SK-N-SH treated with all-trans-retinoic acid at 6 μM for 48 hours (cell line): Measurements from ENCODE around the gene PLCB1.

Experiments used
- ATAC-seq: fragments of 200-7000 bp; cut with Tn5 transposase; 3 replicates; pipeline ENCODE4 v1.9.1; 2020; ENCODE audit warnings: mild to moderate bottlenecking, moderate library complexity
- ARNTL ChIP-seq: fragments of 450-650 bp; formaldehyde crosslinking; IDR thresholded peaks from 2 replicates; pipeline ENCODE4 v1.5.0; 2020; ENCODE audit warnings: low read depth, mild to moderate bottlenecking, moderate library complexity, borderline replicate concordance
- BACH2 ChIP-seq: fragments of 250-450 bp; sonication (Bioruptor Pico); IDR thresholded peaks from 2 replicates; pipeline ENCODE4 v1.9.0; 2021; ENCODE audit warnings: mild to moderate bottlenecking, borderline replicate concordance
- CSDC2 ChIP-seq: fragments of 250-450 bp; sonication (Bioruptor Pico); IDR thresholded peaks from 2 replicates; pipeline ENCODE4 v1.5.0; 2020; ENCODE audit warnings: mild to moderate bottlenecking, moderate library complexity
- ESRRG ChIP-seq: fragments of 250-450 bp; sonication (Bioruptor Pico); IDR thresholded peaks from 2 replicates; pipeline ENCODE4 v1.6.1; 2021; ENCODE audit warnings: mild to moderate bottlenecking
- GLIS3 ChIP-seq: fragments of 250-450 bp; sonication (Bioruptor Pico); IDR thresholded peaks from 2 replicates; pipeline ENCODE4 v1.5.0; 2020; ENCODE audit warnings: mild to moderate bottlenecking, moderate library complexity
- ISL1 ChIP-seq: fragments of 250-450 bp; sonication (Bioruptor Pico); IDR thresholded peaks from 2 replicates; pipeline ENCODE4 v2.1.2; 2022; ENCODE audit warnings: mild to moderate bottlenecking, moderate library complexity
- OSR1 ChIP-seq: fragments of 250-450 bp; sonication (Bioruptor Pico); IDR thresholded peaks from 2 replicates; pipeline ENCODE4 v1.8.0; 2022; ENCODE audit warnings: moderate library complexity, mild to moderate bottlenecking, inconsistent platforms
- PPARA ChIP-seq: fragments of 250-450 bp; sonication (Bioruptor Pico); IDR thresholded peaks from 2 replicates; pipeline ENCODE4 v1.5.0; 2020; ENCODE audit warnings: mild to moderate bottlenecking, borderline replicate concordance
- RARB ChIP-seq: fragments of 250-450 bp; sonication (Bioruptor Pico); IDR thresholded peaks from 2 replicates; pipeline ENCODE4 v1.8.0; 2021; ENCODE audit warnings: mild to moderate bottlenecking, moderate library complexity
- SNAI2 ChIP-seq: fragments of 250-450 bp; sonication (Bioruptor Pico); IDR thresholded peaks from 2 replicates; pipeline ENCODE4 v1.5.0; 2020; ENCODE audit warnings: mild to moderate bottlenecking, moderate library complexity
- TCF4 ChIP-seq: fragments of 250-450 bp; sonication (Bioruptor Pico); IDR thresholded peaks from 2 replicates; pipeline ENCODE4 v1.8.0; 2021; ENCODE audit warnings: mild to moderate bottlenecking, moderate library complexity, borderline replicate concordance
- TOX ChIP-seq: fragments of 250-450 bp; sonication (Bioruptor Pico); IDR thresholded peaks from 2 replicates; pipeline ENCODE4 v1.8.0; 2021; ENCODE audit warnings: mild to moderate bottlenecking, moderate library complexity, borderline replicate concordance
- ZC3H10 ChIP-seq: fragments of 250-450 bp; sonication (Bioruptor Pico); IDR thresholded peaks from 2 replicates; pipeline ENCODE4 v1.5.1; 2021; ENCODE audit warnings: mild to moderate bottlenecking, moderate library complexity
- ZFP3 ChIP-seq: fragments of 250-450 bp; sonication (Bioruptor Pico); IDR thresholded peaks from 2 replicates; pipeline ENCODE4 v1.5.0; 2020; ENCODE audit warnings: mild to moderate bottlenecking, moderate library complexity
- ZFP30 ChIP-seq: fragments of 450-650 bp; formaldehyde crosslinking; IDR thresholded peaks from 2 replicates; pipeline ENCODE4 v1.5.0; 2022; ENCODE audit warnings: mild to moderate bottlenecking, moderate library complexity
- ZNF565 ChIP-seq: fragments of 450-650 bp; formaldehyde crosslinking; conservative IDR thresholded peaks from 2 replicates; pipeline ENCODE4 v1.5.0; 2020; ENCODE audit warnings: low read depth, mild to moderate bottlenecking, moderate library complexity
- ZNF70 ChIP-seq: fragments of 450-650 bp; formaldehyde crosslinking; IDR thresholded peaks from 2 replicates; pipeline ENCODE4 v1.5.0; 2020; ENCODE audit warnings: mild to moderate bottlenecking, moderate library complexity
- TF ChIP-seq, protein P1 (sequence below): fragments of 250-450 bp; sonication (Bioruptor Pico); IDR thresholded peaks from 2 replicates; pipeline ENCODE4 v1.8.0; 2021; ENCODE audit warnings: low read depth, mild to moderate bottlenecking, moderate library complexity, borderline replicate concordance
- TF ChIP-seq, protein P2 (sequence below): fragments of 250-450 bp; sonication (Bioruptor Pico); IDR thresholded peaks from 2 replicates; pipeline ENCODE4 v1.5.1; 2021; ENCODE audit warnings: mild to moderate bottlenecking, moderate library complexity
- TF ChIP-seq, protein P3 (sequence below): fragments of 250-450 bp; sonication (Bioruptor Pico); IDR thresholded peaks from 2 replicates; pipeline ENCODE4 v1.8.0; 2020; ENCODE audit warnings: mild to moderate bottlenecking, moderate library complexity, borderline replicate concordance
- TF ChIP-seq, protein P4 (sequence below): fragments of 250-450 bp; sonication (Bioruptor Pico); IDR thresholded peaks from 2 replicates; pipeline ENCODE4 v1.5.0; 2020; ENCODE audit warnings: mild to moderate bottlenecking, moderate library complexity

The PLCB1 gene

GRCh38 chr20:8265588-8265987 is 133.5 kb downstream of the PLCB1 start:
- no peak for ATAC-seq
- TF ChIP-seq CSDC2 (no peak), TCF4 (CRISPR knock-in tag) (no peak), ESRRG (CRISPR knock-in tag) (no peak), ZFP3 (CRISPR knock-in tag) (no peak), GLIS3 (CRISPR knock-in tag) (no peak), ISL1 (CRISPR knock-in tag) (no peak)
- TF ChIP-seq, protein P1, sequence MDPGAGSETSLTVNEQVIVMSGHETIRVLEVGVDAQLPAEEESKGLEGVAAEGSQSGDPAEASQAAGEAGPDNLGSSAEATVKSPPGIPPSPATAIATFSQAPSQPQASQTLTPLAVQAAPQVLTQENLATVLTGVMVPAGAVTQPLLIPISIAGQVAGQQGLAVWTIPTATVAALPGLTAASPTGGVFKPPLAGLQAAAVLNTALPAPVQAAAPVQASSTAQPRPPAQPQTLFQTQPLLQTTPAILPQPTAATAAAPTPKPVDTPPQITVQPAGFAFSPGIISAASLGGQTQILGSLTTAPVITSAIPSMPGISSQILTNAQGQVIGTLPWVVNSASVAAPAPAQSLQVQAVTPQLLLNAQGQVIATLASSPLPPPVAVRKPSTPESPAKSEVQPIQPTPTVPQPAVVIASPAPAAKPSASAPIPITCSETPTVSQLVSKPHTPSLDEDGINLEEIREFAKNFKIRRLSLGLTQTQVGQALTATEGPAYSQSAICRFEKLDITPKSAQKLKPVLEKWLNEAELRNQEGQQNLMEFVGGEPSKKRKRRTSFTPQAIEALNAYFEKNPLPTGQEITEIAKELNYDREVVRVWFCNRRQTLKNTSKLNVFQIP = no peak
- TF ChIP-seq, protein P2, sequence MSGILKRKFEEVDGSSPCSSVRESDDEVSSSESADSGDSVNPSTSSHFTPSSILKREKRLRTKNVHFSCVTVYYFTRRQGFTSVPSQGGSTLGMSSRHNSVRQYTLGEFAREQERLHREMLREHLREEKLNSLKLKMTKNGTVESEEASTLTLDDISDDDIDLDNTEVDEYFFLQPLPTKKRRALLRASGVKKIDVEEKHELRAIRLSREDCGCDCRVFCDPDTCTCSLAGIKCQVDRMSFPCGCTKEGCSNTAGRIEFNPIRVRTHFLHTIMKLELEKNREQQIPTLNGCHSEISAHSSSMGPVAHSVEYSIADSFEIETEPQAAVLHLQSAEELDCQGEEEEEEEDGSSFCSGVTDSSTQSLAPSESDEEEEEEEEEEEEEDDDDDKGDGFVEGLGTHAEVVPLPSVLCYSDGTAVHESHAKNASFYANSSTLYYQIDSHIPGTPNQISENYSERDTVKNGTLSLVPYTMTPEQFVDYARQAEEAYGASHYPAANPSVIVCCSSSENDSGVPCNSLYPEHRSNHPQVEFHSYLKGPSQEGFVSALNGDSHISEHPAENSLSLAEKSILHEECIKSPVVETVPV (CRISPR knock-in tag) = no peak

DNA sequence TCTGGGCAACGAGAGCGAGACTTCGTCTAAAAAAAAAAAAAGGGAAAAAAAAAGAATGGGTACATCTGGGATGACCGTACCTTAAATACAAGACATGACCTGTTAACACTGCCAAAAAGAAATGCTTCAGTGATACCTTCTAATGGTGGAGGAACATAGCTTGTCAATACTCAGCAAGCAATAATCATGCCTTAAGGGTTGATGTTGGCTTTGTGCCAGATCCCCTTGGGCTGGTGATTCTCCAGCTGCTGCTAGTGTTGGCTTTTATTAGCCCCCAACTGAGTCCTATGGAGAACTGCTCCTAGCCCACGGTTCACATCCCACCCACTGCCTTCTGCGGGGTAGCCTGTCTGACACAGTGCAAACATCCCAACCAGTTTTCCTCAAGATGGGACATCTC is 134.9 kb downstream of the PLCB1 start:
- TF ChIP-seq ARNTL (CRISPR knock-in tag) = no peak
- TF ChIP-seq, protein P2 (CRISPR knock-in tag) = no peak
- TF ChIP-seq CSDC2 = no peak
- no peak for TF ChIP-seq TOX (CRISPR knock-in tag)
- no peak for TF ChIP-seq PPARA (CRISPR knock-in tag)
- TF ChIP-seq, all 23 proteins: peak for 0
- no peak for ATAC-seq

DNA sequence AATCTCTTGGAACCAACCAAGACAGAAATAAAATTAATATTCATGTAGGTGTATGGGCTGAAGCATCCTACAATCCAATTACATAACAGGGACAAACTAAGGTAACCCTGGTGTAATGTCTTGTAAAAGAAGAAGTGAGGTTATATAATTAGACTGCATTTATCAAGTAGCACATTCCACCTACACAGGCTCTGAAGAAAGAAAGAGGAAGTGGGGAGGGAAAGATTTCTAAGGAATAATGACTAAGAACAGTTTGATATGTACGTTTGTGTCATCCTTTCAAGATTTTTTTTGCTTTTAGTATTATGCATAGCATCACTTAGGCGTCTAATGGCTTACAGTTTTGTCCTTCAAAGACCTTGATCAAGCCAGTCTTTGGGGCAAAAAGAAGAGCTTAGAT is 139.7 kb downstream of the PLCB1 start:
- no peak for ATAC-seq
- no peak for TF ChIP-seq ZNF70 (CRISPR knock-in tag)
- TF ChIP-seq ZFP3 (CRISPR knock-in tag) = no peak
- no peak for TF ChIP-seq ZNF565
- TF ChIP-seq, protein P2 (CRISPR knock-in tag) = no peak
- TF ChIP-seq ZC3H10 (CRISPR knock-in tag) = no peak
- no peak for TF ChIP-seq ESRRG (CRISPR knock-in tag)
- TF ChIP-seq RARB = no peak
- TF ChIP-seq, protein P1 = no peak
- TF ChIP-seq ISL1 (CRISPR knock-in tag) = no peak
- no peak for TF ChIP-seq BACH2 (CRISPR knock-in tag)

DNA sequence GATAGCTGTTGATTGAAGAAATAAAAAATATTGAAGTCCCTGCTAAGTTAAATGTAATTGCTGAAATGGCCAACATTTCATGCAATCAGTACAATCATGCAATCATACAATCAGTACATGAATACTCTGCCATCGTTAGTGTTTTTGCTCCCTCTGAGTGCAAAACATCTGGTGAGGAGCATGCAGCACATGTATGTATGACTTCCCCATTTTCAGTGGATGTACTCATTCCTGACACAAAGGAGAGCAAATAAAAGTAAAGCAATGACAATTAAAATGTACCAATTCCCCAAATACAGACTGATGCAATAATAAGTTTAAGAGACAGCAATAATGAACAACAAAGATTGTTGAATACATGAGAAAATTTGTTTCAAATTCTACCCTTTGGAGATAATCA is 140.7 kb downstream of the PLCB1 start:
- no peak for ATAC-seq
- TF ChIP-seq, protein P3, sequence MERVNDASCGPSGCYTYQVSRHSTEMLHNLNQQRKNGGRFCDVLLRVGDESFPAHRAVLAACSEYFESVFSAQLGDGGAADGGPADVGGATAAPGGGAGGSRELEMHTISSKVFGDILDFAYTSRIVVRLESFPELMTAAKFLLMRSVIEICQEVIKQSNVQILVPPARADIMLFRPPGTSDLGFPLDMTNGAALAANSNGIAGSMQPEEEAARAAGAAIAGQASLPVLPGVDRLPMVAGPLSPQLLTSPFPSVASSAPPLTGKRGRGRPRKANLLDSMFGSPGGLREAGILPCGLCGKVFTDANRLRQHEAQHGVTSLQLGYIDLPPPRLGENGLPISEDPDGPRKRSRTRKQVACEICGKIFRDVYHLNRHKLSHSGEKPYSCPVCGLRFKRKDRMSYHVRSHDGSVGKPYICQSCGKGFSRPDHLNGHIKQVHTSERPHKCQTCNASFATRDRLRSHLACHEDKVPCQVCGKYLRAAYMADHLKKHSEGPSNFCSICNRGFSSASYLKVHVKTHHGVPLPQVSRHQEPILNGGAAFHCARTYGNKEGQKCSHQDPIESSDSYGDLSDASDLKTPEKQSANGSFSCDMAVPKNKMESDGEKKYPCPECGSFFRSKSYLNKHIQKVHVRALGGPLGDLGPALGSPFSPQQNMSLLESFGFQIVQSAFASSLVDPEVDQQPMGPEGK = no peak
- TF ChIP-seq ZFP3 (CRISPR knock-in tag) (no peak), ZNF565 (no peak), ZC3H10 (CRISPR knock-in tag) (no peak), TCF4 (CRISPR knock-in tag) (no peak), PPARA (CRISPR knock-in tag) (no peak), ZNF70 (CRISPR knock-in tag) (no peak), ZFP30 (CRISPR knock-in tag) (no peak), TOX (CRISPR knock-in tag) (no peak), BACH2 (CRISPR knock-in tag) (no peak), ARNTL (CRISPR knock-in tag) (no peak), RARB (no peak), CSDC2 (no peak), SNAI2 (no peak), ESRRG (CRISPR knock-in tag) (no peak), OSR1 (CRISPR knock-in tag) (no peak), ISL1 (CRISPR knock-in tag) (no peak)
- TF ChIP-seq, protein P4, sequence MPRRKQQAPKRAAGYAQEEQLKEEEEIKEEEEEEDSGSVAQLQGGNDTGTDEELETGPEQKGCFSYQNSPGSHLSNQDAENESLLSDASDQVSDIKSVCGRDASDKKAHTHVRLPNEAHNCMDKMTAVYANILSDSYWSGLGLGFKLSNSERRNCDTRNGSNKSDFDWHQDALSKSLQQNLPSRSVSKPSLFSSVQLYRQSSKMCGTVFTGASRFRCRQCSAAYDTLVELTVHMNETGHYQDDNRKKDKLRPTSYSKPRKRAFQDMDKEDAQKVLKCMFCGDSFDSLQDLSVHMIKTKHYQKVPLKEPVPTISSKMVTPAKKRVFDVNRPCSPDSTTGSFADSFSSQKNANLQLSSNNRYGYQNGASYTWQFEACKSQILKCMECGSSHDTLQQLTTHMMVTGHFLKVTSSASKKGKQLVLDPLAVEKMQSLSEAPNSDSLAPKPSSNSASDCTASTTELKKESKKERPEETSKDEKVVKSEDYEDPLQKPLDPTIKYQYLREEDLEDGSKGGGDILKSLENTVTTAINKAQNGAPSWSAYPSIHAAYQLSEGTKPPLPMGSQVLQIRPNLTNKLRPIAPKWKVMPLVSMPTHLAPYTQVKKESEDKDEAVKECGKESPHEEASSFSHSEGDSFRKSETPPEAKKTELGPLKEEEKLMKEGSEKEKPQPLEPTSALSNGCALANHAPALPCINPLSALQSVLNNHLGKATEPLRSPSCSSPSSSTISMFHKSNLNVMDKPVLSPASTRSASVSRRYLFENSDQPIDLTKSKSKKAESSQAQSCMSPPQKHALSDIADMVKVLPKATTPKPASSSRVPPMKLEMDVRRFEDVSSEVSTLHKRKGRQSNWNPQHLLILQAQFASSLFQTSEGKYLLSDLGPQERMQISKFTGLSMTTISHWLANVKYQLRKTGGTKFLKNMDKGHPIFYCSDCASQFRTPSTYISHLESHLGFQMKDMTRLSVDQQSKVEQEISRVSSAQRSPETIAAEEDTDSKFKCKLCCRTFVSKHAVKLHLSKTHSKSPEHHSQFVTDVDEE = no peak
